ENCODE results near the gene SLC24A3. TPM values are rescaled to one million over a fixed set of nuclear protein-coding genes. Genes with fewer than 3 reads are reported as not detected.

Gene SLC24A3
- total and polyA plus RNA-seq, 2 of the 13 experiments (the other 11 are each of a cell fraction or from before 2014, with no cell fraction given), result not detected

GRCh38 chr20:19419396-19419795, 207.0 kb downstream of the SLC24A3 start:
- Histone ChIP-seq H3K4me2 (ENCODE audit: low read depth, low read length) (no peak overlapping the region), H3K79me2 (ENCODE audit: insufficient read depth, low read length) (no peaks in the 10 kb centered on the region), H4K20me1 (ENCODE audit: insufficient read depth, low read length) (no peaks in the 10 kb centered on the region), H3K9ac (ENCODE audit: insufficient read depth, low read depth, low read length) (no peak overlapping the region), H3K36me3 (replicated peaks in 1 of 2; ENCODE audit: control insufficient read depth in 1 of 2, insufficient read depth in 2 of 2, low read length in 2 of 2) (no peaks in the 10 kb centered on the region), H3K4me1 (ENCODE audit: insufficient read depth, low read length) (no peaks in the 10 kb centered on the region), H2AFZ (ENCODE audit: low read length) (no peak overlapping the region), H3K27ac (ENCODE audit: extremely low read length, insufficient read depth, low read length) (no peak overlapping the region), H3K4me3 (replicated peaks in 1 of 3; ENCODE audit: insufficient read depth in 1 of 3, low read depth in 2 of 3, low read length in 3 of 3) (no peak overlapping the region), H3K27me3 (ENCODE audit: control insufficient read depth in 1 of 2, insufficient read depth in 2 of 2, low read length in 2 of 2) (no peaks in the 10 kb centered on the region), H3K9me3 (ENCODE audit: low read length) (no peaks in the 10 kb centered on the region)
- in situ Hi-C loops (cut with HindIII; ENCODE audit: extremely low pct_ligation_motif_present, low pct_unique_long_range_greater_than_20kb), result no loop called here
- ATAC-seq (no peak), FAIRE-seq (no peak), DNase-seq (ENCODE audit: low spot score) (no peak)
- CTCF ChIA-PET (ENCODE audit: low intra/inter-chr PET ratio, low total read pairs), result no interaction called here
- intact Hi-C loops (cut with micrococcal nuclease; ENCODE audit: unreplicated experiment), result no loop called here
- no TSS peak for BruUV-seq (replicated peaks)
- TF ChIP-seq POLR2AphosphoS2 (IDR thresholded peaks at IDR 0.05; ENCODE audit: low read depth, low read length) (no peak), MEIS2 (CRISPR knock-in tag; IDR thresholded peaks at IDR 0.05) (no peak), ZNF318 (CRISPR knock-in tag; IDR thresholded peaks at IDR 0.05) (no peak), ZNF572 (CRISPR knock-in tag; IDR thresholded peaks at IDR 0.05) (no peak), GFI1 (CRISPR knock-in tag; IDR thresholded peaks at IDR 0.05; ENCODE audit: borderline replicate concordance) (no peak), REXO4 (CRISPR knock-in tag; IDR thresholded peaks at IDR 0.05; ENCODE audit: borderline replicate concordance) (no peak), CENPX (CRISPR knock-in tag; IDR thresholded peaks at IDR 0.05) (no peak), ZNF724P (CRISPR knock-in tag; IDR thresholded peaks at IDR 0.05; ENCODE audit: borderline replicate concordance) (no peak), IKZF1 (IDR thresholded peaks at IDR 0.05) (no peak), ZNF230 (CRISPR knock-in tag; IDR thresholded peaks at IDR 0.05) (no peak), EZH2 (conservative IDR thresholded peaks at IDR 0.05; ENCODE audit: low read depth, low read length) (no peak), PAF1 (CRISPR knock-in tag; IDR thresholded peaks at IDR 0.05) (no peak), TFDP2 (CRISPR knock-in tag; IDR thresholded peaks at IDR 0.05) (no peak)
- TF ChIP-seq, protein P1, sequence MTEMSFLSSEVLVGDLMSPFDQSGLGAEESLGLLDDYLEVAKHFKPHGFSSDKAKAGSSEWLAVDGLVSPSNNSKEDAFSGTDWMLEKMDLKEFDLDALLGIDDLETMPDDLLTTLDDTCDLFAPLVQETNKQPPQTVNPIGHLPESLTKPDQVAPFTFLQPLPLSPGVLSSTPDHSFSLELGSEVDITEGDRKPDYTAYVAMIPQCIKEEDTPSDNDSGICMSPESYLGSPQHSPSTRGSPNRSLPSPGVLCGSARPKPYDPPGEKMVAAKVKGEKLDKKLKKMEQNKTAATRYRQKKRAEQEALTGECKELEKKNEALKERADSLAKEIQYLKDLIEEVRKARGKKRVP (CRISPR knock-in tag; IDR thresholded peaks at IDR 0.05), result no peak
- TF ChIP-seq, protein P2, sequence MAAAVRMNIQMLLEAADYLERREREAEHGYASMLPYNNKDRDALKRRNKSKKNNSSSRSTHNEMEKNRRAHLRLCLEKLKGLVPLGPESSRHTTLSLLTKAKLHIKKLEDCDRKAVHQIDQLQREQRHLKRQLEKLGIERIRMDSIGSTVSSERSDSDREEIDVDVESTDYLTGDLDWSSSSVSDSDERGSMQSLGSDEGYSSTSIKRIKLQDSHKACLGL (CRISPR knock-in tag; IDR thresholded peaks at IDR 0.05), result no peak
- 4% methylated on average over 4 of the region's 4 CpGs for WGBS (ENCODE audit: low lambda C conversion rate)
- POLR2A ChIA-PET, result no interaction called here
